ENCODE results near the gene RHOT2.

GRCh38 chr16:662597-662996, 5.3 kb upstream of the RHOT2 start:
- TF ChIP-seq CTCF (IDR thresholded peaks at IDR 0.05) = no peak
- TF ChIP-seq EP300 (IDR thresholded peaks at IDR 0.05) = no peak
